ENCODE results near the gene WNT7B.

WNT7B gene

GRCh38 chr22:45969801-45970470, 7.0 kb downstream of the WNT7B start:
- no peak for DNase-seq

DNA sequence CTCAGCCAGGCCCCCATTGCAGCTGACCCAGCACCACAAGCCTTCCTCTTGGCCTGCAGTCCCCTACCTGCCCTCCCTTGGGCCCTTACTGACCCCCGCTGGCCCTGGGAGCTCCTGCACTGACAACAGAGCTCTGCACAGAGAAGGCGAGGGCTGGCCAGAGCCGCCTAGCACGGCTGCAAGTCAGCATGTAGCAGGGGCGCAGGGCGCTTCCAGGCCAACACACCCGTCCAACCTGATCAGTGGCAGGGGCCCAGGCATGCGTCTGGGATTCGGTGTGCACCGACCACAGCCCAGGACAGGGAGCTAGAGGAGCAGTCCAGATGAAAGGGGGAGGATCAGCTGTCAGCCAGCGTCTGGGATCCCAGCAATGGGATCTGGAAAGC, 7.6 kb downstream of the WNT7B start:
- DNase-seq: no peak

DNA sequence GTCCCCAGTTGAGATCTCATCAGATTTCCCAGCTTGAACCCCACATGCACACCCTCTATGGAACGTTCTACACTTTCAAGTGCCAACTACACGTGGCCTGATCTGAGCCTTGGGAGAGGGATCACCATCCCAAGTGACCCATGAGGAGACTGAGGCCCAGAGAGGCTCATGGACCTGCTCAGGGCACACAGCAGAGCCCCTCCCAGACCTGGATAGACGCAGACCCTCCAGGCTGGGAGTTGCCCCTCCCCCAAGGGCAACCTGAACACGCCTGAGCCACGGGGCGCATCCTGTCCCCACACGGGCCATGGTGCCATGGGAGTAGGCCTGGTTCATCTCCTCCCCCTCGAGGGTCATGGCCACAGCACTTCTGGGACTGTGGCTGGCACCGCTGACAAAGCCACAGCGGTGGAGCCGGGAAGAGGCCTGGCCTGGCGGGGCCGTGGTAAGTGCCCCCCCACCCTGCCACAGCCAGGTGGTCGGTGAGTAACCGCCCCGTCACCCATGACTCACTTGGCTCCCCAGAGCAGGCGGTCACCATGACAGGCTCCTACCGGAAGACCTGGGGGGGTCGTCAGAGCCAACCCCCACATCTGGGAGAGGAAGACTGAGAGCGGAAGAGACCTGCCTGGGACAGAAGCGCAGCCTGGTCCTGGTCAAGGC, 8.1 kb downstream of the WNT7B start:
- DNase-seq: no peak

GRCh38 chr22:45968003-45968650, 8.8 kb downstream of the WNT7B start:
- no peak for DNase-seq

DNA sequence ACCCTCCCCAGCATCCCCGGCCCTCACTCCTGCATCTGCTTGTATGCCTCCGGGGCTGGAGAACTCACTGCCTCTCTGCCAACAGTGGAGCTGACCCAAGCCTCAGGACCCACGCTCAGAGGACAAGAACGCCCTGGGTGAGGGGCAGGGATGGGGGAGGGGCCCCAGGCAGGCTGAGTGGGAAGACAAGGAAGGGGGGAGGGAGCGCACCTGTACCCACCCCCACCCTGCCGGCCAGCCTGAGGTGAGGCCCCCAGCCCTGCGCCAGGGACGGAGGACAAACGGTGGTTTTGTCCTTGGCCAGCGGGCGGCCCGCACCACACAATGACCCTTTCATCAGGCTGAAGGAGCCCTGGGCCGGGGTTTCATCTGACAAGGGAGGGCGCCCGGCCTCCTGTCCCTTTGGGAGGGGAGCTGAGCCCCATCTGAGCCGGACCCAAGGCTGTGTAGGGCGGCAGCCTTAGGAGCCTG, 10.0 kb downstream of the WNT7B start:
- no peak for DNase-seq

- DNase-seq: no peak
Measured at GRCh38 chr22:45966320-45966894, 10.6 kb downstream of the WNT7B start.

DNA sequence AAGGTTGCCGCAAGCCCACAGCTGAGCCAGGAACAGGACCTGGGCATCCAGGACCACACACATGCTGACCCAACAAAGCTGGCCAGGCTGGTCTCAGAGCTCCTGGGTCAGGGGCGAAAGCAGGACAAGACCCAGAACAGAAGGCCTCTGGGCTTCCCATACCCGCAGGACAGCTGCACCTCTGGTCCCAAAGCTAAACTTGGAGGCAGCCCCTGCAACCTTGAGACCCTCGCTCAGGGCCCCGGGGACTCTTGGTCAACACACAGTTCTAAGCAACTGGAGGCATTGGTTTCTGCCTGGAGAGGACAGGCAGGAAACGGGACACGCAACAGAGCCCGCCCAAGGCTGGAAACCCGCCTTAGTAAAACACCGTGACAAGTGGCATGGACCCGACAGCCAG, 11.4 kb downstream of the WNT7B start:
- DNase-seq: no peak

DNA sequence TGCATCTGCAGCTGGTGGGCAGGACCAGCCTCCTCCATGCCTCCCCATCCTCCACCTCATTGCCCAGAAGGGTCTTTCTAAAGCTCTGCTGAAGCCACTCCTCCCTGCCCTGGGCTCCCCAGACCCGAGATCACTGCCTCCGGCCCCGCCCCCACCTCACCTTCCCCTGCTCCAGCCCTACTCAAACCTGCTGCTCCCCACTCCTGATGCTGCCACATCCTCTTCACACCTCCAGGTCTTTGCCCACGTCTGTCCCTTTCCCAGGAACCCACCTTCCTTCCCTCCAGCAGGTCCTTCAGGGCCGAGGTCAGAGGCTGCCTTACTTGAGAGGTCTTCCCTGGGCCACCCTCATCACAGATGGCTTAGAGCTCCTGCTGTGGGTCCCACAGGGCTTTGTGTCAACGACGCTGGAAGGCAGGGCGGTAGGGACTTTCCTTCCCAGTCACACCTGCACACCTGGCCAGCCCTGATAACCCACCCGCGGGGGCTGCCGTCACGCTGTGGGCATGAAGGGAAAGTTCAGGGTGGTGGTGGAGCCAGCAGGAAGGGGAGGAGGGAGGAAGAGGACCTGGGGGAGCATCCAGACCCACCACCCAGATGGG, 11.9 kb downstream of the WNT7B start:
- DNase-seq: no peak

DNA sequence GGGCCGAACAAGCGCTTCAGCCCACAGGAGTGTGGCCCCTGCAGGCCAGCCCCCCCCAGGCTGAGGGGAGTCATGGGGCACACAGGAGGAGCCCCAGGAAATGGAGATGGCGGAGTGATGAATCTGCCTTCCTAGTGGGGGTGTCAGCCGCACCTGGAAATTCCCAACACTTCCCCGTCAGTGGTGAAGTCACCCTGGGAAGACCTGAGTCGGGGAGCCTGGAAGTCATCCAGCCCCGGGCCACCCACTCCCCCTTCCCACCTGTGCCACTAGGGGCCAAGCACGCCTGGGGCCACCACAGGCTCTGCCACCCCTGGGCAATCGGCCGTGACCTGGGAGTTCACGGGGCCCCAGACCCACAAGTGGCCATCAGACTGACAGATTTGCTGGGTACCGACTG, 12.6 kb downstream of the WNT7B start:
- no peak for DNase-seq

GRCh38 chr22:45963821-45964220, 13.1 kb downstream of the WNT7B start:
- DNase-seq: no peak

DNA sequence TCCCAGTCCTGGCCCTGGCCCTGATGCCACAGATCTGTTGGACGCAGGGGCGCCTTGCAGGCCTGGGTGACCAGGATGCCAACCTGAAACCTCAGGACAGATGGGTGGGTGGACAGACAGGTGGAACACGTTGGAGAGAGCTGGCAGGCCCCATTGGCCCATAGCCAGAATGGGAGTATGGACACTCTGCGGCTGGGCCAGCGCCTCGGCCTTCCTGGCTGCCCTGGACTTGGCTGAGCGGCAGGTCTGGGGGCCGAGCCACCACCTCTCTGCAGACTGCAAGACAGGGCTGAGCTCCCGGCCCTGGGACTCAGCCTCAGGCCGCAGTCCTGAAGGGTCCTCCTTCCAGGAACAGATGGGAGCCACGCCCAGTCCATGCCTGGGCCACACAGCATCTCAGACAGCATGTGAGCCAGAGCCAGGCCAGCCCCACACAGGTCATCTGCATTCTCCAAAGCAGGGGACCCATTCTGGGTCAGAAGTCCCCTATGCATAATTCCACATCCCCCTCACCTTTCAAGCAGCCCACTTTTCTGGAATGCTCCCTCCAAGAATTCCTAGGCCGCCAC, 14.1 kb downstream of the WNT7B start:
- DNase-seq: no peak

GRCh38 chr22:45962434-45962718, 14.6 kb downstream of the WNT7B start:
- DNase-seq: no peak

DNA sequence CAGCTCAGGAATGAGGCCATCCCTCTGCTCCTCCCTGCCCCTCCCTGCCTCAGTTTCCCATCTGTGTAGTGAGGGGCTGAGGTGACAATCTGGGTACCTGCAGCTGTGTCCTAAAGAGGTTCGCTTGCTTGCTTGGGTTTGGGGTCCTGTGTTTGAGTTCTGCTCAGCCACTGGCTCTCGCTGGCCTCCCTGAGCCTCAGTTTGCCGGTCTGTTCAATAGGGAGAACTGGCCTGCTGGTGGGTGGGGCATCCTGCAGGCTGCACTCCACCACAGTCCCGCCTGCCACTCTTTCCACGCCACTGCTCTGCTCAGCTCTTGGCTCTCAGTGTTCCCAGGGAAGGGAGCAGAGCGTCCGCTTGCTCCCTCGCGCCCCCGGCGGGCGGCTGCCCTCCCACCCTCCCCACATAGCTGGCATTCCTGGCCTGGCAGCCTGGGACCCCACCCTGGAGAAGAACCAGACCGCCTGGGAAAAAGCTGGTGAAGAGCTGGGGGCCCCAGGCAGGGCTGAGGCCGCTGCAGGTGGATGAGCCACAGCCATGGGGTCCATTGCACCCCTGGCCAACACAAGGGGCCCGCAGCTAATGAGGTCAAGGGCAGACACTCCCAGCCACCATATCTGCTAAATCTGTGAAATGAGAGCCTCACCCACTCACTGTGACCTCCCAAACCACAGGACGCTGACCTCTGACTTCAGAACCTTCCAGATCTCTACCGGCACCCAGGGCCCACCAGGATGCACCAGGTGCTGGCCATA, 15.1 kb downstream of the WNT7B start:
- DNase-seq: no peak

DNA sequence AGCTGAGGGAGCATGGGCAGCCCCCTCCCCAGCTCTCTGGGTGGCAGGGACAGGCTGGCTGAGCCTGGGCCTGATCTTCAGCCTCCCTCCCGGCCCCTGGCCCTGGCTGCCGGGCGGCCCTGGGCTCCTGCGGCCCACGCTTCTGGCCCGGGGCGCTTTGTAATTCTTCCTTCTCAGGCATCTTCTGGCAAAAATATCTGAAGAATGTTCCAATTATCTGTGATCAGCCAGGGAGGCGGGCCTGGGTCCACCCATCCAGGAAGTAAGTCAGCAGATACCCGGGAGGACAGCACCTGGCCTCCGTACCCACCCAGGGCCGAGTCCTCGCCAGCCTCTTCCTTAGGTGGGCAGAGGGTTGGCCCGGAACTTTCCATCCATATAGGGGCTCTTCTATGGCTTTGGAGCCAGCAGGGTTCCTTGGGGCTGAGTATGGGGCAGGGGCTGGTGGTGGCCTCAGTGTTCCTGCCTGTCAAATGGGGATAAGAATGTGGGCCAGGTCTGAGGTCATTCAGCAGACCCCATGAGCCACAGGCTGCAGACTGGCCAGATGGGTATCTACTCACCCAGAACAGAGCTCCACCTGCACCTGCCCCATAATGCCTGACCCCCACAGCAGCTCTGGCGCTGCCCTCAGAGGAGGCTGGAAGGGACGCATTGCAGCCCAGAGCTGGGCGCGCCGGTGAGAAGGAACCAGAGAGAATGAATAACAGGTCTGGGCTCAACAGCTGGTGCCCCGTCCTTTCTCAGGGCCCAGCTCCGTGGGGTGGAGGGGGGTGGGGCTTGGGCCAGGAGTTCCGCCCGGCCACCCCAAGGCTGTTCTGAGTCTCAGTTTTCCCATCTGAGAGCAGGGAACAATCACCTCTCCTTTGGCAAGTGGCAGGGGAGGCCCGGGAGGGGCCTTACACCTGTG, 16.2 kb downstream of the WNT7B start:
- no peak for DNase-seq

- no peak for DNase-seq
Measured at GRCh38 chr22:45959719-45960476, 17.1 kb downstream of the WNT7B start.

GRCh38 chr22:45958971-45959370, 18.0 kb downstream of the WNT7B start:
- DNase-seq: no peak

DNA sequence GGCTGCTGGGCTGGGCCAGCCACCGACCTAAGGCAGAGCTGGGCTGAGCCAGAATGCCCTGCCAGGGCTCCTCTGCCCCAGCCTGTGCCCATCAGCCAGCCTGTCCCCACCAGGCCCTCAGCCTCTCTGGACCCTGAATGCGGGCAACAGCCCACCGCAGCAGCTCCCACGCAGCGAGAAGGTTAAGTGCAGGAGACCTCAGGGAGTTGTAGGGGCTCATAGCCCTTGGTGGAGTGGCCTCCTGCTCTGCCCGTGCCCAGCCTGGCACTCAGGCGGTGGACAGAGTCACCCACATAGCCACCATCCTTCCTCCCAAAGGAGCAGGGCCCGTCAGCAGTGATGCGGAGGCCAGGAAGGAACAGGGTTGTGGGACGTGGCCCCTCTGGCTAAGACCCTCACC, 19.1 kb downstream of the WNT7B start:
- no peak for DNase-seq

DNA sequence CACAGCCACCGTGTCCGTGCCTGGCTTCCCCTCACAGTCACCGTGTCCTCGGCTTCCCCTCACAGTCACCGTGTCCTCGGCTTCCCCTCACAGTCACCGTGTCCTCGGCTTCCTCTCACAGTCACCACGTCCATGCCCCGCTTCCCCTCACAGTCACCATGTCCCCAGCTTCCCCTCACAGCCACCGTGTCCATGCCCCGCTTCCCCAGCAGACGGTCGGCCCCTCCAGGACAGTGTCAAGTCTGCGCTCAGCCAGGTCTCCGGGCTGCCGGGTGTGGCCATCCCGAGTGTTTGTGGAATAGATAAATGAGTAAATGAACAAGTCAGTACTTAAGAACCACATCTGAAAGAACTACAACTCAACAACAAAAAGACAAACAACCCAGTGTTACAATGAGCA, 23.8 kb downstream of the WNT7B start:
- no peak for DNase-seq

DNA sequence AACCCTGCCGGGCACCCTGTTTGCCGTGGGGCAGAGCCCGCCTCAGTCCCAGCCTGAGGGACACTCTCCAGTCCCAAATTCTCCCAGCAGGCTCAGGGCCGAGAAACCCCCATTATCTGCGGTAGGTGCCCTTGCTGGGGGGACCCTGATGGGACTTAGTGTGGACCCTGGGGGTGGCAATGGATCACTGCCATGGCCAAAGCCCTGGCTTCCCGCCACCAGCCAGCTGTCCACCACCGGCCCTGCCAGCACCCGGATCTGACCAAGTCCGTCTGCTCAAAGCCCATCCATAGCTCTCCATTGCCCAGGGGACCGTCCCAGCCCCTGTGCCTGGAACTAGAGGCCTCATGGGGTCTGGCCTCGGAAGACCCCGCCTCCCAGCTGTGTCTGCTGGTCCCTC, 24.4 kb downstream of the WNT7B start:
- DNase-seq: no peak

GRCh38 chr22:45952151-45952550, 24.8 kb downstream of the WNT7B start:
- no peak for DNase-seq

GRCh38 chr22:45949891-45950290, 27.1 kb downstream of the WNT7B start:
- DNase-seq: no peak

All from stimulated activated CD4-positive, alpha-beta T cell treated with anti-CD3 and anti-CD28 coated beads, Interleukin-2, amount 100 ng/mL, for 24 hours (primary cell).